ENCODE measurements around the gene PUM2.

- TF ChIP-seq POLR2A (IDR thresholded peaks at IDR 0.05; ENCODE audit: low read depth, low read length) (no peak), SPI1 (IDR thresholded peaks at IDR 0.05; ENCODE audit: low read depth, low read length) (no peak), TAF1 (IDR thresholded peaks at IDR 0.05; ENCODE audit: low read depth, low read length) (no peak), POLR2AphosphoS5 (IDR thresholded peaks at IDR 0.05; ENCODE audit: low read depth, low read length) (no peak)
These were observed 2.1 kb upstream of the PUM2 start for GRCh38 chr2:20352581-20353216.
